Activated naive CD4-positive, alpha-beta T cell treated with anti-CD3 and anti-CD28 coated beads, Interleukin-2, amount 50 U/mL, for 24 hours (primary cell): Measurements from ENCODE around the gene NFKBIA.

Experiments
- H3K27ac Mint-ChIP-seq: one replicate; pipeline ENCODE4 v1.8.0; 2021; ENCODE audit warnings: mild to moderate bottlenecking, mixed read lengths
- H3K27me3 Mint-ChIP-seq: one replicate; pipeline ENCODE4 v1.8.0; 2021; ENCODE audit warnings: mixed read lengths
- H3K36me3 Mint-ChIP-seq: one replicate; pipeline ENCODE4 v1.8.0; 2021; ENCODE audit warnings: mixed read lengths
- H3K4me1 Mint-ChIP-seq: one replicate; pipeline ENCODE4 v1.8.0; 2021; ENCODE audit warnings: mixed read lengths
- H3K4me3 Mint-ChIP-seq: one replicate; pipeline ENCODE4 v1.8.0; 2021; ENCODE audit warnings: mild to moderate bottlenecking, mixed read lengths
- H3K9me3 Mint-ChIP-seq: one replicate; pipeline ENCODE4 v1.8.0; 2021; ENCODE audit warnings: mixed read lengths

Gene NFKBIA

GRCh38 chr14:35418093-35418492, 13.5 kb upstream of the NFKBIA start:
- H3K4me1 Mint-ChIP-seq = peaks cover 48% of the 10 kb centered on the region
- H3K9me3 Mint-ChIP-seq = no peaks in the 10 kb centered on the region
- no peaks in the 10 kb centered on the region for H3K27me3 Mint-ChIP-seq
- no peak overlapping the region for H3K27ac Mint-ChIP-seq
- no peaks in the 10 kb centered on the region for H3K36me3 Mint-ChIP-seq
- no peak overlapping the region for H3K4me3 Mint-ChIP-seq

- no peaks in the 10 kb centered on the region for H3K27me3 Mint-ChIP-seq
- peak overlapping the region; percentile 67 for H3K4me3 Mint-ChIP-seq
- no peaks in the 10 kb centered on the region for H3K9me3 Mint-ChIP-seq
- H3K27ac Mint-ChIP-seq = peak overlapping the region; percentile 81
- H3K4me1 Mint-ChIP-seq = peaks cover 47% of the 10 kb centered on the region
- H3K36me3 Mint-ChIP-seq = no peaks in the 10 kb centered on the region
These were observed 11.7 kb upstream of the NFKBIA start for GRCh38 chr14:35416108-35416750.

- Mint-ChIP-seq H3K27me3 (no peaks in the 10 kb centered on the region), H3K27ac (no peak overlapping the region), H3K4me1 (peaks cover 47% of the 10 kb centered on the region), H3K9me3 (no peaks in the 10 kb centered on the region), H3K4me3 (no peak overlapping the region), H3K36me3 (no peaks in the 10 kb centered on the region)
These were observed 9.8 kb upstream of the NFKBIA start for GRCh38 chr14:35414365-35414764.

- no peaks in the 10 kb centered on the region for H3K9me3 Mint-ChIP-seq
- H3K27ac Mint-ChIP-seq = no peak overlapping the region
- no peak overlapping the region for H3K4me3 Mint-ChIP-seq
- no peaks in the 10 kb centered on the region for H3K36me3 Mint-ChIP-seq
- no peaks in the 10 kb centered on the region for H3K27me3 Mint-ChIP-seq
- H3K4me1 Mint-ChIP-seq = peaks cover 43% of the 10 kb centered on the region
These were observed 7.9 kb upstream of the NFKBIA start for GRCh38 chr14:35412272-35413056.

- no peaks in the 10 kb centered on the region for H3K27me3 Mint-ChIP-seq
- no peak overlapping the region for H3K4me3 Mint-ChIP-seq
- H3K9me3 Mint-ChIP-seq = no peaks in the 10 kb centered on the region
- no peak overlapping the region for H3K27ac Mint-ChIP-seq
- peaks cover 40% of the 10 kb centered on the region for H3K4me1 Mint-ChIP-seq
- no peaks in the 10 kb centered on the region for H3K36me3 Mint-ChIP-seq
These were observed 6.3 kb upstream of the NFKBIA start for GRCh38 chr14:35410858-35411257.

- no peak overlapping the region for H3K27ac Mint-ChIP-seq
- H3K9me3 Mint-ChIP-seq = no peaks in the 10 kb centered on the region
- no peaks in the 10 kb centered on the region for H3K36me3 Mint-ChIP-seq
These were observed 5.0 kb upstream of the NFKBIA start for GRCh38 chr14:35409595-35409994.

GRCh38 chr14:35408026-35408425, 3.5 kb upstream of the NFKBIA start:
- H3K27ac Mint-ChIP-seq = no peak overlapping the region
- no peaks in the 10 kb centered on the region for H3K9me3 Mint-ChIP-seq
- H3K4me3 Mint-ChIP-seq = no peak overlapping the region
- peaks cover 24% of the 10 kb centered on the region for H3K4me1 Mint-ChIP-seq
- no peaks in the 10 kb centered on the region for H3K27me3 Mint-ChIP-seq
- peaks cover 7% of the 10 kb centered on the region for H3K36me3 Mint-ChIP-seq

More at GRCh38 chr14:35409595-35409994, 5.0 kb upstream of the NFKBIA start:
- no peaks in the 10 kb centered on the region for H3K27me3 Mint-ChIP-seq
- peaks cover 34% of the 10 kb centered on the region for H3K4me1 Mint-ChIP-seq
- no peak overlapping the region for H3K4me3 Mint-ChIP-seq

GRCh38 chr14:35407306-35407630, 2.7 kb upstream of the NFKBIA start:
- Mint-ChIP-seq H3K27ac (no peak overlapping the region), H3K4me3 (no peak overlapping the region), H3K27me3 (no peaks in the 10 kb centered on the region), H3K4me1 (peaks cover 20% of the 10 kb centered on the region), H3K9me3 (no peaks in the 10 kb centered on the region), H3K36me3 (peaks cover 14% of the 10 kb centered on the region)

GRCh38 chr14:35406506-35407305, 2.2 kb upstream of the NFKBIA start:
- Mint-ChIP-seq H3K4me3 (peak overlapping the region; percentile 8), H3K4me1 (peaks cover 20% of the 10 kb centered on the region), H3K36me3 (peaks cover 19% of the 10 kb centered on the region), H3K27ac (no peak overlapping the region), H3K9me3 (no peaks in the 10 kb centered on the region), H3K27me3 (no peaks in the 10 kb centered on the region)

GRCh38 chr14:35406090-35406489, 1.5 kb upstream of the NFKBIA start:
- H3K36me3 Mint-ChIP-seq = peaks cover 25% of the 10 kb centered on the region
- peak overlapping the region; percentile 99 for H3K27ac Mint-ChIP-seq
- no peaks in the 10 kb centered on the region for H3K27me3 Mint-ChIP-seq
- H3K9me3 Mint-ChIP-seq = no peaks in the 10 kb centered on the region
- peak overlapping the region; percentile 96 for H3K4me3 Mint-ChIP-seq
- H3K4me1 Mint-ChIP-seq = peaks cover 21% of the 10 kb centered on the region

GRCh38 chr14:35405304-35405996, 901 bp upstream of the NFKBIA start:
- no peaks in the 10 kb centered on the region for H3K27me3 Mint-ChIP-seq
- H3K36me3 Mint-ChIP-seq = peaks cover 31% of the 10 kb centered on the region
- H3K4me1 Mint-ChIP-seq = peaks cover 26% of the 10 kb centered on the region
- no peaks in the 10 kb centered on the region for H3K9me3 Mint-ChIP-seq
- H3K4me3 Mint-ChIP-seq = peak overlapping the region; percentile 96
- H3K27ac Mint-ChIP-seq = peak overlapping the region; percentile 99

- Mint-ChIP-seq H3K27ac (peak overlapping the region; percentile 99), H3K9me3 (no peaks in the 10 kb centered on the region), H3K27me3 (no peaks in the 10 kb centered on the region), H3K4me1 (peaks cover 37% of the 10 kb centered on the region), H3K36me3 (peaks cover 34% of the 10 kb centered on the region), H3K4me3 (peak overlapping the region; percentile 96)
These were observed 723 bp downstream of the NFKBIA start for GRCh38 chr14:35403603-35404448.

GRCh38 chr14:35403114-35403602, 1.4 kb downstream of the NFKBIA start:
- Mint-ChIP-seq H3K27ac (peak overlapping the region; percentile 99), H3K9me3 (no peaks in the 10 kb centered on the region), H3K27me3 (no peaks in the 10 kb centered on the region), H3K36me3 (peaks cover 34% of the 10 kb centered on the region), H3K4me3 (peak overlapping the region; percentile 96), H3K4me1 (peaks cover 42% of the 10 kb centered on the region)

- no peaks in the 10 kb centered on the region for H3K27me3 Mint-ChIP-seq
- H3K36me3 Mint-ChIP-seq = peaks cover 36% of the 10 kb centered on the region
- H3K4me3 Mint-ChIP-seq = peak overlapping the region; percentile 96
These were observed 2.0 kb downstream of the NFKBIA start for GRCh38 chr14:35402323-35403113.

More at GRCh38 chr14:35402323-35403113, 2.0 kb downstream of the NFKBIA start:
- Mint-ChIP-seq H3K27ac (peak overlapping the region; percentile 99), H3K9me3 (no peaks in the 10 kb centered on the region), H3K4me1 (peaks cover 46% of the 10 kb centered on the region)
